H4 (cell line): ENCODE data around the gene TUBB3. TPM values are rescaled to one million over a fixed set of nuclear protein-coding genes. Genes with fewer than 3 reads are reported as not detected.
"Not testable (repeated sequence)": the region's sequence is repeated elsewhere in the genome, so short reads cannot be mapped to it uniquely, and the experiment has no call there.

Experiments
- DNase-seq: peaks from one replicate; pipeline ENCODE4 v3.0.0-alpha.2; 2015; ENCODE audit warnings: low spot score
- total RNA-seq: library from RNA; depleted of rRNA; stranded (reverse); fragments of >200 nt; shearing (Covaris generic); gene quantifications from 2 replicates; pipeline ENCODE4 v1.2.3, GENCODE V29; 2014

Gene TUBB3
- total RNA-seq, 1 experiment from 2014 or later, result 217 TPM

DNA sequence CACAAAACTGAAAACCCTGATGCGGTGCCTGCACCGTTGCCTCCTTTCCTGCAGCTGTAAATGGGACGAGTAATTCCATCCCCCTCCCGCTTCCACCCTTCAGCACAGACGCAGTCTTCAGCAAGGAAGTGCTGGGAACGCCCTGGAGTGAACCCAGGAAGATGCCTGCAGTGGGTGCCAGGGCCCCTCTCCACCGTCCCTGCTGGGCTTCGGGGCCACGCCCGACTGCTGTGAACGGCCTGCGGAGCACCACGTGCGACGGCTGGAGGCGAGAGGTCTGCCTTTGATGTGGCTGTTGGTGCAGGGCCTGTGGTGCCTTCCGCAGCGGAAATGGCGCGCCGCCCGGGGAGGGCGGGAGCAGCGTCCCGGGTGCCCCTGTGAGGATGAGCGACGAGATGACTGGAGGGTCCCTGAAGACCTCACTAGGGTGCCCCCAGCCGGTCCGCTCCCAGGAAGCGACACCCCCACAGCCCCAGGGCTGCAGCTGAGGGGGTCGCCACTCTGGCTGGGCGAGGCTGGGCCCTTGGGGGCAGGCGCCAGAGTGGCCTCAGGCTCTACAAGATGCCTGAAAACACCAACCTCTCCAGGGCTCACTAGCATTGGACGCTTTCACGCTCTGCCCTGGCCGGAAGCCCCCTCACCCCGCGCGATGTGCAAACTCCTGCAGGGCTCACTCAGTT, 5.2 kb upstream of the TUBB3 start:
- DNase-seq, result peak; percentile 99

GRCh38 chr16:89918453-89919347, 4.4 kb upstream of the TUBB3 start, which contains the start of gene MC1R:
MC1R (plus strand) TSS chr16:89918862; CDS start chr16:89919259, 397 bp downstream.
- no peak for DNase-seq

DNA sequence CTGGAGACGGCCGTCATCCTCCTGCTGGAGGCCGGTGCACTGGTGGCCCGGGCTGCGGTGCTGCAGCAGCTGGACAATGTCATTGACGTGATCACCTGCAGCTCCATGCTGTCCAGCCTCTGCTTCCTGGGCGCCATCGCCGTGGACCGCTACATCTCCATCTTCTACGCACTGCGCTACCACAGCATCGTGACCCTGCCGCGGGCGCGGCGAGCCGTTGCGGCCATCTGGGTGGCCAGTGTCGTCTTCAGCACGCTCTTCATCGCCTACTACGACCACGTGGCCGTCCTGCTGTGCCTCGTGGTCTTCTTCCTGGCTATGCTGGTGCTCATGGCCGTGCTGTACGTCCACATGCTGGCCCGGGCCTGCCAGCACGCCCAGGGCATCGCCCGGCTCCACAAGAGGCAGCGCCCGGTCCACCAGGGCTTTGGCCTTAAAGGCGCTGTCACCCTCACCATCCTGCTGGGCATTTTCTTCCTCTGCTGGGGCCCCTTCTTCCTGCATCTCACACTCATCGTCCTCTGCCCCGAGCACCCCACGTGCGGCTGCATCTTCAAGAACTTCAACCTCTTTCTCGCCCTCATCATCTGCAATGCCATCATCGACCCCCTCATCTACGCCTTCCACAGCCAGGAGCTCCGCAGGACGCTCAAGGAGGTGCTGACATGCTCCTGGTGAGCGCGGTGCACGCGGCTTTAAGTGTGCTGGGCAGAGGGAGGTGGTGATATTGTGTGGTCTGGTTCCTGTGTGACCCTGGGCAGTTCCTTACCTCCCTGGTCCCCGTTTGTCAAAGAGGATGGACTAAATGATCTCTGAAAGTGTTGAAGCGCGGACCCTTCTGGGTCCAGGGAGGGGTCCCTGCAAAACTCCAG, 3.4 kb upstream of the TUBB3 start:
- DNase-seq, result peak; percentile 10

DNA sequence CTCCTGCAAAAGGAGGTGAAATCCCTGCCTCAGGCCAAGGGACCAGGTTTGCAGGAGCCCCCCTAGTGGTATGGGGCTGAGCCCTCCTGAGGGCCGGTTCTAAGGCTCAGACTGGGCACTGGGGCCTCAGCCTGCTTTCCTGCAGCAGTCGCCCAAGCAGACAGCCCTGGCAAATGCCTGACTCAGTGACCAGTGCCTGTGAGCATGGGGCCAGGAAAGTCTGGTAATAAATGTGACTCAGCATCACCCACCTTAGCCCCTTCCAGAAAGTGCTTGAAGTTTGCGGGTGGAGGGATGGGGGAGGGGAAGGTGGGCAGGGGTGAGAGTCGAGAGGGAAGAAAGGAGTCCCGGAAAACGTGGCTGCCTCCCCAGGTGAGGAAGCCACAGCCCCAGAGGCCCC, 2.4 kb upstream of the TUBB3 start:
- peak; percentile 13 for DNase-seq

- peak; percentile 18 for DNase-seq
These were observed 1.9 kb upstream of the TUBB3 start for GRCh38 chr16:89921131-89921701.

DNA sequence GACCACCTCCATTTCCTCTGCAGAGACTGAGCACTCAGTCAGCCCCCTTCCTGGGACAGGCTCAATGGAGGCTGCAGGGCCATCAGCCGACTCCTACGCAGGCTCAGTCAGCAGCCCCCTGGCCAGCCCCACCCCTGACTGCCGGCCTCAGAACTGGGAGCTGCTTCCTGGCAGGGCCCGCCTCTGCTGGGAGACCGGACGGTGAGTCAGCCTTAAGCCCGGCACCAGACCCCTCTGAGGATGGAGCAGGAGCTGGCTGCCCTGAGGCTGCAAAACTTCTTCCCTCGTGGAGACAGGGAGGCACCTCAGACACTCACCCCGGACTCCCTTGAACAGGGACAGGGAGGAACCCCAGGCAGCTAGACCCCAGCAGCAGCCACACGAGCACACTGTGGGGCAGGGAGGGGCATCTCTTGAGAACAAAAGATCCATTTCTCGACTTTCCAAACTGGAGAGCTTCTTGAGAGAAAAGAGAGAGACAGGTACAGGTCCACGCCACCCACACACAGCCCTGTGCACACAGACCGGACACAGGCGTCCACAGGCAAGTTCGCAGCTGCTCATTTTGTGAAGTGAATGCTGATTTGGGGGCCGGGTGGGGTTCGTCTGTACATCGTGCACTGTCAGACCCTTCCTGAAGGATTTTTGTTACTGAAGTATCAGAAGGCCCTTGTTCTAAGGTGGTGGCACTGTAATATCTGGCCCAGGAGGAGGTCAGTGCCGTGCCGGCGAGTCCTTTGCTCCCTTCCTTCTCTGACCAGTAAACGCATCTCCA, 1.3 kb upstream of the TUBB3 start:
- peak; percentile 96 for DNase-seq

GRCh38 chr16:89922477-89922883, 662 bp upstream of the TUBB3 start:
- peak; percentile 96 for DNase-seq

GRCh38 chr16:89923640-89924296, 626 bp downstream of the TUBB3 start:
- DNase-seq, result peak; percentile 16

- peak; percentile 55 for DNase-seq
These were observed 1.3 kb downstream of the TUBB3 start for GRCh38 chr16:89924297-89924924.

- no peak for DNase-seq
These were observed 1.8 kb downstream of the TUBB3 start for GRCh38 chr16:89924925-89925307.

GRCh38 chr16:89925596-89926079, 2.5 kb downstream of the TUBB3 start:
- DNase-seq, result no peak

DNA sequence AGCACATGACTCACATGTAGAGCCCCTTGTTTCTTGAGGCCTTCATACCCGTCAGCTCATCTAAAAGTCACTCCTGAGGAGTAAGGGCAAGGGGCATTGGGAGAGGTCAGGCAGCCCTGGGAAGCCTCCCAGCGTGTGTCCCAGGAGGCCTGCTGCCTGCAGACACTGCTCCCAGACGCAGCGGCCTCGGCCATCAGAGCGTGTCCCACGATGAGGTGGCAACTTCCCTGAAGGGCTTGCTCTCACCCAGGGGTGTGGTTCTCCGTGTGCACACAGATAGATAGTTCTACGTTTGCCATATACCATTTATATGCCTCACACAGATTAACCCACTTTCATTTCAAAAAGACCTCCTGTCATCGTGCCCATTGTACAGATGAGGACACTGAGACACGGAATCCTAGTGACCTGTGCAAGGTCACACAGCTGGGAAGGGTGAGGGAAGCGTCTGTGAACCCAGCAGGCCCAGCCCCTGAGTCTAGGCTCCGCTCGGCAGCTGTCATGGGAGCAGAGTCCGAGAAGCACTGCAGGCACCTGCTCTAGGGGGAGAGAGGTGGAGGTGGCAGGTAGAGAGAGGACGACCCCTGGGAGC, 8.3 kb downstream of the TUBB3 start:
- no peak for DNase-seq

DNA sequence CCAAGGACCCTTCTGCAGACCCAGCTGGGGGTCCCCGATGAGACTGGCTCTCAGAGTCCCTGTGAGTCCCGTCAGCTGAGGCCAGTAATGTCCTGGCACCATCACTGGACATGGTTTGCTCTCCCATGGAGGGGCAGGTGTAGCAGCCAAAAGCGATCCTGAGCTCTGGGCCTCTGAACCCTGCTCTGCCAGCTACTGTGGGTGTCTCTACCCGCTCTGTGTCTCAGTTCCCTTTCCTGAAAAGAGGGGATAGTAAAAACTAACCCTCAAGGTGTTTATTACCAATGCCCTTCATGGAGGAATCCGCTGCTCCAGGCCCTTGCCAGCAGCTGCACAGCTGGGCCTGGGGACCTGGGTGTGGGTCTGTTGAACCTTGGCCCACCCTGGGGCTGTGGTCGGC, 8.8 kb downstream of the TUBB3 start:
- DNase-seq, result no peak

DNA sequence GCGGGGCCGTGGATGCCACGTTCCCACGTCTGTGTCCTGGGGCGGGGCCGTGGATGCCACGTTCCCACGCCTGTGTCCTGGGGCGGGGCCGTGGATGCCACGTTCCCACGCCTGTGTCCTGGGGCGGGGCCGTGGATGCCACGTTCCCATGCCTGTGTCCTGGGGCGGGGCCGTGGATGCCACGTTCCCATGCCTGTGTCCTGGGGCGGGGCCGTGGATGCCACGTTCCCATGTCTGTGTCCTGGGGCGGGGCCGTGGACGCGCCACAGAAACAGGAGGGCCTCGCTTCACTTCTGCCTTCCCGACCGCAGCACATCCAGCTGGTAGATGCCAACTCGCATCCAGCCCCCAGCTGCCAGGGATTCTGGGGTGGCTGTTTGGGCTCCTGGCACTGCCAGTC, 10.9 kb downstream of the TUBB3 start:
- not testable (repeated sequence) for DNase-seq

DNA sequence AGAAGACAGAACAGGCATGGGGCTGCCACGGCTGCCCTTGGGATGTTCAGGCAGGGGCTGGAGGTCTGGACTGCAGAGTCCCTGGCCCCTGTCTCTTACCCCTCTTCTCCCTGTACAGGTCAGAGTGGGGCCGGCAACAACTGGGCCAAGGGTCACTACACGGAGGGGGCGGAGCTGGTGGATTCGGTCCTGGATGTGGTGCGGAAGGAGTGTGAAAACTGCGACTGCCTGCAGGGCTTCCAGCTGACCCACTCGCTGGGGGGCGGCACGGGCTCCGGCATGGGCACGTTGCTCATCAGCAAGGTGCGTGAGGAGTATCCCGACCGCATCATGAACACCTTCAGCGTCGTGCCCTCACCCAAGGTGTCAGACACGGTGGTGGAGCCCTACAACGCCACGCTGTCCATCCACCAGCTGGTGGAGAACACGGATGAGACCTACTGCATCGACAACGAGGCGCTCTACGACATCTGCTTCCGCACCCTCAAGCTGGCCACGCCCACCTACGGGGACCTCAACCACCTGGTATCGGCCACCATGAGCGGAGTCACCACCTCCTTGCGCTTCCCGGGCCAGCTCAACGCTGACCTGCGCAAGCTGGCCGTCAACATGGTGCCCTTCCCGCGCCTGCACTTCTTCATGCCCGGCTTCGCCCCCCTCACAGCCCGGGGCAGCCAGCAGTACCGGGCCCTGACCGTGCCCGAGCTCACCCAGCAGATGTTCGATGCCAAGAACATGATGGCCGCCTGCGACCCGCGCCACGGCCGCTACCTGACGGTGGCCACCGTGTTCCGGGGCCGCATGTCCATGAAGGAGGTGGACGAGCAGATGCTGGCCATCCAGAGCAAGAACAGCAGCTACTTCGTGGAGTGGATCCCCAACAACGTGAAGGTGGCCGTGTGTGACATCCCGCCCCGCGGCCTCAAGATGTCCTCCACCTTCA, 11.7 kb downstream of the TUBB3 start:
- peak; percentile 19 for DNase-seq

- DNase-seq, result not testable (repeated sequence)
These were observed 12.5 kb downstream of the TUBB3 start for GRCh38 chr16:89935620-89936019.

GRCh38 chr16:89936034-89936433, 12.9 kb downstream of the TUBB3 start:
- DNase-seq, result no peak

DNA sequence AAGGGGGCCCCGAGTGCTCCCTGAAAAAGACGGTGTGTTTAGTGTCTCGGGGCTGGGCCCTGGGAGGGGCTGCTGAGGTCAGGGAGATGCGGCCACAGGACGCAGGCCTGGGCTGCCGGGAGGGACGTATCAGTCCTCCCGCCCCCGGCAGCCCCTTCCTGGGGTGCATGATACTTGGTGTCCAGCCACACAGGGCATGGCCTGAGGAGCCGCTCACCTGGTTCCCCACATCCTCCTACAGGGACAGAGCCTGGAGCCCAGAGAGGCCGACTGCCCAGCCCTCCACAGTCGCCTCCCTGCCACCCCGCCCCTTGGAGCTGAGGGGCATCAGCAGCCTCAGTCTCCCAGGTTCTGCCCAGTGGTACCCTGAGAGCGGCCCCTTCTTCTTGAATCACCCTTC, 13.4 kb downstream of the TUBB3 start:
- DNase-seq, result no peak
